Endothelial cell of umbilical vein (primary cell): ENCODE results near the gene MC5R. TPM values are rescaled to one million over a fixed set of nuclear protein-coding genes. Genes with fewer than 3 reads are reported as not detected.
A peak's percentile ranks its signal among the peaks of the same experiment; 100 is the strongest.

ENCODE experiments used
- BruUV-seq: library from RNA; stranded (reverse); fragments of 400-500 nt; replicated peaks from 2 replicates; lab custom pipeline; 2021; lab: Mats Ljungman, UMichigan
- CTCF ChIA-PET: fragments of 300-600, 350-600 bp; sonication (Branson Sonifier 250); formaldehyde crosslinking; loops from one replicate; lab custom pipeline; 2021; ENCODE audit warnings: antibody characterized with exemption, inconsistent platforms; lab: Charles Lee
- POLR2A ChIA-PET: fragments of 300-600, 350-600 bp; sonication (Branson Sonifier 250); formaldehyde crosslinking; loops from one replicate; lab custom pipeline; 2021; ENCODE audit warnings: antibody characterized with exemption, inconsistent platforms; lab: Charles Lee
- DNase-seq: peaks from one replicate; pipeline ENCODE4 v3.0.0-alpha.2; 2011; ENCODE audit warnings: low read depth, low spot score
- FAIRE-seq: peaks from 2 replicates; lab custom pipeline; 2011; peaks lifted over from hg19 to GRCh38; lab: Jason Lieb, UNC
- H2AFZ ChIP-seq: 2 replicates; pipeline ENCODE4 v1.6.0; 2012; ENCODE audit warnings: low read depth, low read length, control low read depth, inconsistent platforms
- H3K27ac ChIP-seq: 2 replicates; pipeline ENCODE4 v1.5.1; 2011; ENCODE audit warnings: low read depth, mild to moderate bottlenecking, control low read depth, low read length, moderate library complexity; ENCODE audit not compliant: insufficient read depth
- H3K27me3 ChIP-seq, 2 experiments: 2 replicates each; pipeline versions ENCODE4 v1.6.0 to v1.6.1; 2011; ENCODE audit warnings: low read length in 2 of 2, mixed read lengths in 1 of 2; ENCODE audit not compliant: control insufficient read depth in 2 of 2, insufficient read depth in 2 of 2
- H3K36me3 ChIP-seq, 2 experiments: 2 replicates in 1 of 2; 3 replicates in 1 of 2; pipeline ENCODE4 v1.5.1; 2011; ENCODE audit warnings: low read length in 2 of 2, mild to moderate bottlenecking in 1 of 2, moderate library complexity in 1 of 2; ENCODE audit not compliant: control insufficient read depth in 2 of 2, insufficient read depth in 2 of 2; ENCODE audit errors: extremely low read depth in 1 of 2
- H3K4me1 ChIP-seq: 3 replicates; pipeline ENCODE4 v1.5.1; 2011; ENCODE audit warnings: mild to moderate bottlenecking, low read length; ENCODE audit not compliant: control insufficient read depth, insufficient read depth; ENCODE audit errors: extremely low read depth
- H3K4me2 ChIP-seq: 2 replicates; pipeline ENCODE4 v1.6.1; 2011; ENCODE audit warnings: low read length, control low read depth, mixed read lengths; ENCODE audit not compliant: insufficient read depth
- H3K4me3 ChIP-seq, 3 experiments: fragments of 200-600 bp in 1 of 3; sonication (generic), shearing (Covaris generic) in 1 of 3; replicated peaks in 1 of 3; 2 replicates each; pipeline ENCODE4 v1.5.1; 2011 to 2016; ENCODE audit warnings: control low read depth in 3 of 3, low read length in 3 of 3, mild to moderate bottlenecking in 2 of 3, inconsistent platforms in 1 of 3, low read depth in 1 of 3, moderate library complexity in 1 of 3; ENCODE audit not compliant: insufficient read depth in 1 of 3
- H3K79me2 ChIP-seq: 2 replicates; pipeline ENCODE4 v1.6.0; 2012; ENCODE audit warnings: low read length, inconsistent platforms; ENCODE audit not compliant: control insufficient read depth, insufficient read depth
- H3K9ac ChIP-seq: replicated peaks from 2 replicates; pipeline ENCODE3; 2011; ENCODE audit warnings: low read length, control low read depth; ENCODE audit not compliant: insufficient read depth; ENCODE audit errors: extremely low read depth
- H3K9me1 ChIP-seq: replicated peaks from 3 replicates; pipeline ENCODE4 v1.6.0; 2011; ENCODE audit warnings: mild to moderate bottlenecking, low read length; ENCODE audit not compliant: control insufficient read depth, insufficient read depth; ENCODE audit errors: extremely low read depth
- H3K9me3 ChIP-seq: replicated peaks from 2 replicates; pipeline ENCODE4 v1.5.1; 2012; ENCODE audit warnings: low read length, inconsistent platforms; ENCODE audit not compliant: control insufficient read depth, insufficient read depth
- H4K20me1 ChIP-seq: replicated peaks from 2 replicates; pipeline ENCODE3; 2011; ENCODE audit warnings: mild to moderate bottlenecking, low read length; ENCODE audit not compliant: control insufficient read depth, insufficient read depth; ENCODE audit errors: extremely low read depth
- CTCF ChIP-seq, 2 donors: IDR thresholded peaks; 1 replicate in 1 of 2; 2 replicates in 1 of 2; pipeline ENCODE4 v1.5.1; 2011; ENCODE audit warnings: low read length in 2 of 2, mild to moderate bottlenecking in 2 of 2, moderate library complexity in 2 of 2, control low read depth in 1 of 2, inconsistent platforms in 1 of 2, low read depth in 1 of 2; ENCODE audit not compliant: insufficient read depth in 1 of 2; ENCODE audit errors: extremely low read depth in 1 of 2
- FOS ChIP-seq: IDR thresholded peaks from 2 replicates; pipeline ENCODE4 v1.6.1; 2011; ENCODE audit warnings: mild to moderate bottlenecking, low read length, moderate library complexity, borderline replicate concordance; ENCODE audit not compliant: insufficient read depth
- dilution Hi-C: fragments of 300-500 bp; cut with MboI; formaldehyde crosslinking; loops from one replicate; pipeline ENCODE4 v1.15.0; 2019; ENCODE audit warnings: low sequenced_read_pairs; ENCODE audit not compliant: extremely low pct_ligation_motif_present
- intact Hi-C: fragments of 100-400 bp; cut with micrococcal nuclease; formaldehyde crosslinking; loops from one replicate; pipeline ENCODE4 v1.10.0; 2022
- polyA plus RNA-seq, 4 experiments: library from polyadenylated mRNA; depleted of rRNA in 3 of 4; stranded (reverse) in 3 of 4; unstranded in 1 of 4; fragments of >200 nt; gene quantifications; 2 replicates each; pipeline versions ENCODE4 v1.2.1 to v1.2.3, GENCODE V29; 2011 to 2012; ENCODE audit warnings: missing spikeins in 1 of 4
- total RNA-seq: library from RNA; stranded (reverse); gene quantifications from 2 replicates; pipeline ENCODE4 v1.2.3, GENCODE V29; 2021

MC5R gene
- total and polyA plus RNA-seq, 2 donors (not counting 3 experiments of a cell fraction or from before 2014, with no cell fraction given), result not detected

GRCh38 chr18:13811993-13812392 is 12.0 kb upstream of the MC5R start:
- intact Hi-C loops, result loop anchor here (2.0 kb wide), 1 partner anchor 275 kb away; no protein-coding TSS in a partner anchor
- no peaks in the 10 kb centered on the region for H3K4me1 ChIP-seq
- dilution Hi-C loops, result no loop called here

More at GRCh38 chr18:13811993-13812392, 12.0 kb upstream of the MC5R start:
- Histone ChIP-seq H3K36me3 (no peaks in the 10 kb centered on the region), H3K79me2 (no peaks in the 10 kb centered on the region), H3K4me2 (no peak overlapping the region), H3K9me3 (no peaks in the 10 kb centered on the region), H3K4me3 (no peak overlapping the region), H3K9me1 (no peaks in the 10 kb centered on the region), H3K27ac (no peak overlapping the region), H2AFZ (no peak overlapping the region), H3K27me3 (no peaks in the 10 kb centered on the region), H3K9ac (no peak overlapping the region), H4K20me1 (no peaks in the 10 kb centered on the region)
- ChIA-PET POLR2A (no interaction called here), CTCF (interaction anchor here (1.3 to 3.8 kb wide), 7 partner anchors 8 to 274 kb away, joined by 3 to 46 read pairs (median 16); partner anchors contain the start of gene MC5R)
- TF ChIP-seq FOS (no peak), CTCF (IDR thresholded peaks at IDR 0.05; ENCODE audit: extremely low read depth in 1 of 2, insufficient read depth in 1 of 2, low read depth in 1 of 2, low read length in 2 of 2) (peak in 1 of 2 donors; percentile 21)
- FAIRE-seq (no peak), DNase-seq (no peak)
- BruUV-seq, result no TSS peak
